Endothelial cell of umbilical vein (primary cell): Measurements from ENCODE around the gene FAAP100. TPM values are rescaled to one million over a fixed set of nuclear protein-coding genes. Genes with fewer than 3 reads are reported as not detected.

Experiments used
- BruUV-seq: library from RNA; stranded (reverse); fragments of 400-500 nt; replicated peaks from 2 replicates; lab custom pipeline; 2021; lab: Mats Ljungman, UMichigan
- CTCF ChIA-PET: fragments of 300-600, 350-600 bp; sonication (Branson Sonifier 250); formaldehyde crosslinking; loops from one replicate; lab custom pipeline; 2021; ENCODE audit warnings: antibody characterized with exemption, inconsistent platforms; lab: Charles Lee
- POLR2A ChIA-PET: fragments of 300-600, 350-600 bp; sonication (Branson Sonifier 250); formaldehyde crosslinking; loops from one replicate; lab custom pipeline; 2021; ENCODE audit warnings: antibody characterized with exemption, inconsistent platforms; lab: Charles Lee
- DNase-seq: peaks from one replicate; pipeline ENCODE4 v3.0.0-alpha.2; 2011; ENCODE audit warnings: low read depth, low spot score
- FAIRE-seq: peaks from 2 replicates; lab custom pipeline; 2011; peaks lifted over from hg19 to GRCh38; lab: Jason Lieb, UNC
- H2AFZ ChIP-seq: 2 replicates; pipeline ENCODE4 v1.6.0; 2012; ENCODE audit warnings: low read depth, low read length, control low read depth, inconsistent platforms
- H3K27ac ChIP-seq: 2 replicates; pipeline ENCODE4 v1.5.1; 2011; ENCODE audit warnings: low read depth, mild to moderate bottlenecking, control low read depth, low read length, moderate library complexity; ENCODE audit not compliant: insufficient read depth
- H3K27me3 ChIP-seq, 2 experiments: 2 replicates each; pipeline versions ENCODE4 v1.6.0 to v1.6.1; 2011; ENCODE audit warnings: low read length in 2 of 2, mixed read lengths in 1 of 2; ENCODE audit not compliant: control insufficient read depth in 2 of 2, insufficient read depth in 2 of 2
- H3K36me3 ChIP-seq, 2 experiments: 2 replicates in 1 of 2; 3 replicates in 1 of 2; pipeline ENCODE4 v1.5.1; 2011; ENCODE audit warnings: low read length in 2 of 2, mild to moderate bottlenecking in 1 of 2, moderate library complexity in 1 of 2; ENCODE audit not compliant: control insufficient read depth in 2 of 2, insufficient read depth in 2 of 2; ENCODE audit errors: extremely low read depth in 1 of 2
- H3K4me1 ChIP-seq: 3 replicates; pipeline ENCODE4 v1.5.1; 2011; ENCODE audit warnings: mild to moderate bottlenecking, low read length; ENCODE audit not compliant: control insufficient read depth, insufficient read depth; ENCODE audit errors: extremely low read depth
- H3K4me2 ChIP-seq: 2 replicates; pipeline ENCODE4 v1.6.1; 2011; ENCODE audit warnings: low read length, control low read depth, mixed read lengths; ENCODE audit not compliant: insufficient read depth
- H3K4me3 ChIP-seq, 3 experiments: fragments of 200-600 bp in 1 of 3; sonication (generic), shearing (Covaris generic) in 1 of 3; replicated peaks in 1 of 3; 2 replicates each; pipeline ENCODE4 v1.5.1; 2011 to 2016; ENCODE audit warnings: control low read depth in 3 of 3, low read length in 3 of 3, mild to moderate bottlenecking in 2 of 3, inconsistent platforms in 1 of 3, low read depth in 1 of 3, moderate library complexity in 1 of 3; ENCODE audit not compliant: insufficient read depth in 1 of 3
- H3K79me2 ChIP-seq: 2 replicates; pipeline ENCODE4 v1.6.0; 2012; ENCODE audit warnings: low read length, inconsistent platforms; ENCODE audit not compliant: control insufficient read depth, insufficient read depth
- H3K9ac ChIP-seq: replicated peaks from 2 replicates; pipeline ENCODE3; 2011; ENCODE audit warnings: low read length, control low read depth; ENCODE audit not compliant: insufficient read depth; ENCODE audit errors: extremely low read depth
- H3K9me1 ChIP-seq: replicated peaks from 3 replicates; pipeline ENCODE4 v1.6.0; 2011; ENCODE audit warnings: mild to moderate bottlenecking, low read length; ENCODE audit not compliant: control insufficient read depth, insufficient read depth; ENCODE audit errors: extremely low read depth
- H3K9me3 ChIP-seq: replicated peaks from 2 replicates; pipeline ENCODE4 v1.5.1; 2012; ENCODE audit warnings: low read length, inconsistent platforms; ENCODE audit not compliant: control insufficient read depth, insufficient read depth
- H4K20me1 ChIP-seq: replicated peaks from 2 replicates; pipeline ENCODE3; 2011; ENCODE audit warnings: mild to moderate bottlenecking, low read length; ENCODE audit not compliant: control insufficient read depth, insufficient read depth; ENCODE audit errors: extremely low read depth
- CTCF ChIP-seq, 2 donors: IDR thresholded peaks; 1 replicate in 1 of 2; 2 replicates in 1 of 2; pipeline ENCODE4 v1.5.1; 2011; ENCODE audit warnings: low read length in 2 of 2, mild to moderate bottlenecking in 2 of 2, moderate library complexity in 2 of 2, control low read depth in 1 of 2, inconsistent platforms in 1 of 2, low read depth in 1 of 2; ENCODE audit not compliant: insufficient read depth in 1 of 2; ENCODE audit errors: extremely low read depth in 1 of 2
- EZH2 ChIP-seq: IDR thresholded peaks from 2 replicates; pipeline ENCODE4 v1.6.1; 2012; ENCODE audit warnings: borderline replicate concordance, low read depth, mild to moderate bottlenecking, moderate library complexity, low read length, inconsistent platforms; ENCODE audit not compliant: severe bottlenecking
- FOS ChIP-seq: IDR thresholded peaks from 2 replicates; pipeline ENCODE4 v1.6.1; 2011; ENCODE audit warnings: mild to moderate bottlenecking, low read length, moderate library complexity, borderline replicate concordance; ENCODE audit not compliant: insufficient read depth
- GATA2 ChIP-seq: IDR thresholded peaks from 2 replicates; pipeline ENCODE4 v1.7.0; 2011; ENCODE audit warnings: low read depth, mild to moderate bottlenecking, moderate library complexity, mixed read lengths, low read length; ENCODE audit not compliant: insufficient read length, insufficient read depth
- JUN ChIP-seq: IDR thresholded peaks from 2 replicates; pipeline ENCODE4 v1.6.1; 2011; ENCODE audit warnings: borderline replicate concordance, low read depth; ENCODE audit not compliant: insufficient read length, insufficient read depth
- MAX ChIP-seq: IDR thresholded peaks from 2 replicates; pipeline ENCODE4 v1.6.1; 2011; ENCODE audit not compliant: insufficient read depth, insufficient read length
- MYC ChIP-seq: IDR thresholded peaks from one replicate; pipeline ENCODE4 v1.6.1; 2011; ENCODE audit warnings: mild to moderate bottlenecking, low read depth, low read length
- POLR2A ChIP-seq: IDR thresholded peaks from 2 replicates; pipeline ENCODE4 v1.6.1; 2012; ENCODE audit warnings: low read depth, mild to moderate bottlenecking, control low read depth, low read length
- POLR2AphosphoS5 ChIP-seq: IDR thresholded peaks from 2 replicates; pipeline ENCODE4 v1.6.1; 2012; ENCODE audit warnings: low read depth, mild to moderate bottlenecking, control low read depth, low read length, moderate library complexity; ENCODE audit not compliant: insufficient read depth
- dilution Hi-C: fragments of 300-500 bp; cut with MboI; formaldehyde crosslinking; loops from one replicate; pipeline ENCODE4 v1.15.0; 2019; ENCODE audit warnings: low sequenced_read_pairs; ENCODE audit not compliant: extremely low pct_ligation_motif_present
- intact Hi-C: fragments of 100-400 bp; cut with micrococcal nuclease; formaldehyde crosslinking; loops from one replicate; pipeline ENCODE4 v1.10.0; 2022
- polyA plus RNA-seq, 4 experiments: library from polyadenylated mRNA; depleted of rRNA in 3 of 4; stranded (reverse) in 3 of 4; unstranded in 1 of 4; fragments of >200 nt; gene quantifications; 2 replicates each; pipeline versions ENCODE4 v1.2.1 to v1.2.3, GENCODE V29; 2011 to 2012; ENCODE audit warnings: missing spikeins in 1 of 4
- total RNA-seq: library from RNA; stranded (reverse); gene quantifications from 2 replicates; pipeline ENCODE4 v1.2.3, GENCODE V29; 2021

The FAAP100 gene
- total and polyA plus RNA-seq, 2 donors (not counting 3 experiments of a cell fraction or from before 2014, with no cell fraction given): 35.4 to 54.3 TPM

GRCh38 chr17:81572563-81573168, 20.5 kb upstream of the FAAP100 start:
- Histone ChIP-seq H3K9me1 (no peaks in the 10 kb centered on the region), H3K4me2 (no peak overlapping the region), H3K27me3 (no peaks in the 10 kb centered on the region), H3K9me3 (no peaks in the 10 kb centered on the region), H4K20me1 (no peaks in the 10 kb centered on the region), H3K9ac (no peak overlapping the region), H2AFZ (no peak overlapping the region), H3K27ac (no peak overlapping the region), H3K79me2 (peaks cover 34% of the 10 kb centered on the region), H3K36me3 (peaks cover 32 to 36% of the 10 kb centered on the region in 2 experiments), H3K4me1 (peaks cover 42% of the 10 kb centered on the region), H3K4me3 (no peak overlapping the region)
- ChIA-PET POLR2A (no interaction called here), CTCF (no interaction called here)
- intact Hi-C loops (no loop called here), dilution Hi-C loops (no loop called here)
- BruUV-seq: no TSS peak
- no peak for FAIRE-seq
- TF ChIP-seq MAX (no peak), POLR2A (no peak), EZH2 (no peak), CTCF (IDR thresholded peaks at IDR 0.05; ENCODE audit: extremely low read depth in 1 of 2, insufficient read depth in 1 of 2, low read depth in 1 of 2, low read length in 2 of 2) (no peak), JUN (no peak), GATA2 (no peak), POLR2AphosphoS5 (no peak), FOS (no peak), MYC (no peak)
- DNase-seq: no peak
